Lower lobe of right lung (tissue), 2 donors: ENCODE results near the gene SEMA6D. TPM values are rescaled to one million over a fixed set of nuclear protein-coding genes. Genes with fewer than 3 reads are reported as not detected.

Source experiments
- ATAC-seq, 2 donors: fragments of 200-7000 bp; cut with Tn5 transposase; one replicate each; pipeline ENCODE4 v1.9.1; 2020 to 2022; ENCODE audit warnings: mild to moderate bottlenecking in 2 of 2, moderate library complexity in 2 of 2
- DNase-seq: peaks from one replicate; pipeline ENCODE4 v3.0.0-alpha.2; 2020
- H3K27ac ChIP-seq: fragments of 200-600 bp; one replicate; pipeline ENCODE4 v1.8.0; 2022
- H3K27me3 ChIP-seq: fragments of 200-600 bp; one replicate; pipeline ENCODE4 v1.8.0; 2022; ENCODE audit warnings: low read depth
- H3K36me3 ChIP-seq: fragments of 200-600 bp; one replicate; pipeline ENCODE4 v1.8.0; 2022; ENCODE audit warnings: mild to moderate bottlenecking
- H3K4me1 ChIP-seq: fragments of 200-600 bp; one replicate; pipeline ENCODE4 v1.8.0; 2022
- H3K4me3 ChIP-seq: fragments of 200-600 bp; one replicate; pipeline ENCODE4 v1.8.0; 2022; ENCODE audit warnings: mild to moderate bottlenecking
- H3K9me3 ChIP-seq: fragments of 200-600 bp; one replicate; pipeline ENCODE4 v1.8.0; 2022
- CTCF ChIP-seq: fragments of 200-600 bp; IDR thresholded peaks from one replicate; pipeline ENCODE4 v1.8.0; 2022; ENCODE audit warnings: antibody characterized with exemption, mild to moderate bottlenecking
- intact Hi-C: fragments of 100-400 bp; cut with DNase I; formaldehyde crosslinking; loops from one replicate; pipeline ENCODE4 v1.11.0; 2022
- total RNA-seq: library from RNA; stranded (reverse); fragmentation: NEBNext Ultra II Directional; extraction: Animal tissue kit (Norgen Biotek cat#: 25700); gene quantifications from one replicate; pipeline ENCODE4 v1.2.1, GENCODE V29; 2021
- donor health status: DM: no; HTN: yes; CAD: no; lungs with severe emphysema.

Gene SEMA6D
- total RNA-seq, 1 donor from 2014 or later = 10.2 TPM

GRCh38 chr15:47802216-47802615 lies 84.9 kb downstream of the SEMA6D start:
- no peaks in the 10 kb centered on the region for H3K27me3 ChIP-seq
- TF ChIP-seq CTCF = no peak
- ATAC-seq = no peak
- DNase-seq = no peak
- no peak overlapping the region for H3K27ac ChIP-seq
- H3K9me3 ChIP-seq = no peaks in the 10 kb centered on the region
- intact Hi-C loops = no loop called here
- no peaks in the 10 kb centered on the region for H3K36me3 ChIP-seq
- H3K4me3 ChIP-seq = no peak overlapping the region
- H3K4me1 ChIP-seq = no peaks in the 10 kb centered on the region

GRCh38 chr15:47803767-47804166 lies 86.5 kb downstream of the SEMA6D start:
- H3K27me3 ChIP-seq = no peaks in the 10 kb centered on the region
- intact Hi-C loops = no loop called here
- no peak for TF ChIP-seq CTCF

GRCh38 chr15:47804733-47805132 lies 87.4 kb downstream of the SEMA6D start:
- no peaks in the 10 kb centered on the region for H3K9me3 ChIP-seq
- no peaks in the 10 kb centered on the region for H3K4me1 ChIP-seq
- no peak for DNase-seq
- intact Hi-C loops = no loop called here
- no peaks in the 10 kb centered on the region for H3K36me3 ChIP-seq
- H3K4me3 ChIP-seq = no peak overlapping the region
- no peaks in the 10 kb centered on the region for H3K27me3 ChIP-seq
- no peak for ATAC-seq
- H3K27ac ChIP-seq = no peak overlapping the region
- TF ChIP-seq CTCF = no peak

More at GRCh38 chr15:47803767-47804166, 86.5 kb downstream of the SEMA6D start:
- ATAC-seq = no peak
- no peaks in the 10 kb centered on the region for H3K36me3 ChIP-seq
- H3K9me3 ChIP-seq = no peaks in the 10 kb centered on the region
- H3K4me3 ChIP-seq = no peak overlapping the region
- no peak for DNase-seq
- H3K4me1 ChIP-seq = no peaks in the 10 kb centered on the region
- H3K27ac ChIP-seq = no peak overlapping the region

GRCh38 chr15:47806008-47806407 lies 88.7 kb downstream of the SEMA6D start:
- intact Hi-C loops = no loop called here
- no peaks in the 10 kb centered on the region for H3K9me3 ChIP-seq
- ATAC-seq (no peak), DNase-seq (no peak)
- TF ChIP-seq CTCF = no peak
- no peaks in the 10 kb centered on the region for H3K27me3 ChIP-seq
- no peak overlapping the region for H3K4me3 ChIP-seq
- H3K4me1 ChIP-seq = no peaks in the 10 kb centered on the region
- H3K36me3 ChIP-seq = no peaks in the 10 kb centered on the region
- H3K27ac ChIP-seq = no peak overlapping the region

GRCh38 chr15:47811172-47811571 lies 93.9 kb downstream of the SEMA6D start:
- DNase-seq (no peak), ATAC-seq (no peak)
- intact Hi-C loops = no loop called here

More at GRCh38 chr15:47811172-47811571, 93.9 kb downstream of the SEMA6D start:
- no peaks in the 10 kb centered on the region for H3K36me3 ChIP-seq
- H3K4me1 ChIP-seq = no peaks in the 10 kb centered on the region
- no peaks in the 10 kb centered on the region for H3K9me3 ChIP-seq
- no peak for TF ChIP-seq CTCF
- H3K4me3 ChIP-seq = no peak overlapping the region
- no peaks in the 10 kb centered on the region for H3K27me3 ChIP-seq
- H3K27ac ChIP-seq = no peak overlapping the region
